ENCODE measurements around the gene SERPINF2.

Gene SERPINF2

GRCh38 chr17:1735834-1736347 lies 6.8 kb upstream of the SERPINF2 start:
- TF ChIP-seq ZNF658 (tag by site-specific recombination; IDR thresholded peaks at IDR 0.05) = no peak
- no peak for TF ChIP-seq CTCF (tag by site-specific recombination; IDR thresholded peaks at IDR 0.05)
- TF ChIP-seq HOXD13 (CRISPR knock-in tag; IDR thresholded peaks at IDR 0.05; ENCODE audit: borderline replicate concordance) = no peak
- no peak for TF ChIP-seq ZNF404 (tag by site-specific recombination; IDR thresholded peaks at IDR 0.05)
- TF ChIP-seq ZNF560 (tag by site-specific recombination; IDR thresholded peaks at IDR 0.05; ENCODE audit: borderline replicate concordance) = no peak
- no peak for TF ChIP-seq ZNF174 (tag by site-specific recombination; IDR thresholded peaks at IDR 0.05)
- no peak for TF ChIP-seq MZF1 (tag by site-specific recombination; IDR thresholded peaks at IDR 0.05; ENCODE audit: borderline replicate concordance)
- TF ChIP-seq ZNF311 (tag by site-specific recombination; IDR thresholded peaks at IDR 0.05; ENCODE audit: borderline replicate concordance) = no peak
- TF ChIP-seq ZNF398 (tag by site-specific recombination; IDR thresholded peaks at IDR 0.05) = no peak
- no peak for TF ChIP-seq ZBTB49 (tag by site-specific recombination; IDR thresholded peaks at IDR 0.05; ENCODE audit: low read depth)
- TF ChIP-seq ZNF433 (tag by site-specific recombination; IDR thresholded peaks at IDR 0.05; ENCODE audit: low read depth) = no peak
- no peak for TF ChIP-seq ZNF184 (tag by site-specific recombination; IDR thresholded peaks at IDR 0.05)
- no peak for TF ChIP-seq BCL11A (tag by site-specific recombination; IDR thresholded peaks at IDR 0.05; ENCODE audit: low read depth)
- no peak for TF ChIP-seq ZNF645 (tag by site-specific recombination; IDR thresholded peaks at IDR 0.05)
- no peak for TF ChIP-seq PRDM4 (tag by site-specific recombination; IDR thresholded peaks at IDR 0.05)
- TF ChIP-seq OSR2 (tag by site-specific recombination; IDR thresholded peaks at IDR 0.05) = no peak
- TF ChIP-seq ZBTB20 (tag by site-specific recombination; IDR thresholded peaks at IDR 0.05) = no peak
- TF ChIP-seq ZNF423 (tag by site-specific recombination; IDR thresholded peaks at IDR 0.05) = no peak
- no peaks in the 10 kb centered on the region for H3K4me1 ChIP-seq (ENCODE audit: control insufficient read depth, insufficient read depth, low read length)
- no peak overlapping the region for H3K4me3 ChIP-seq (ENCODE audit: low read depth, low read length)
- no peak overlapping the region for H3K27ac ChIP-seq (ENCODE audit: extremely low read depth, low read depth, low read length)
- no peaks in the 10 kb centered on the region for H3K9me3 ChIP-seq (ENCODE audit: control insufficient read depth, insufficient read depth, low read depth, low read length)
- peaks cover 0 to 22% of the 10 kb centered on the region in 2 experiments; a peak in 1 of 3 replicates for H3K36me3 ChIP-seq (ENCODE audit: control insufficient read depth in 2 of 2, insufficient read depth in 1 of 2, low read length in 2 of 2)
- POLR2A ChIA-PET = interaction anchor here (3.0 kb wide), 1 partner anchor 19 kb away, joined by 18 read pairs; no protein-coding TSS in a partner anchor
- CTCF ChIA-PET = no interaction called here
